Left kidney (tissue), 2 donors: ENCODE results near the gene KIT. TPM values are rescaled to one million over a fixed set of nuclear protein-coding genes. Genes with fewer than 3 reads are reported as not detected.

Source experiments
- DNase-seq: peaks from one replicate; pipeline ENCODE4 v3.0.0-alpha.2; 2013
- polyA plus RNA-seq: library from polyadenylated mRNA; unstranded; fragments of 120-200 nt; gene quantifications from one replicate; pipeline ENCODE4 v1.2.1, GENCODE V29; 2013; ENCODE audit not compliant: insufficient read length

Gene KIT
- polyA plus RNA-seq, 1 donor = 20.1 TPM

- no peak for DNase-seq
These were observed 2.2 kb downstream of the KIT start for GRCh38 chr4:54659749-54660535.

DNA sequence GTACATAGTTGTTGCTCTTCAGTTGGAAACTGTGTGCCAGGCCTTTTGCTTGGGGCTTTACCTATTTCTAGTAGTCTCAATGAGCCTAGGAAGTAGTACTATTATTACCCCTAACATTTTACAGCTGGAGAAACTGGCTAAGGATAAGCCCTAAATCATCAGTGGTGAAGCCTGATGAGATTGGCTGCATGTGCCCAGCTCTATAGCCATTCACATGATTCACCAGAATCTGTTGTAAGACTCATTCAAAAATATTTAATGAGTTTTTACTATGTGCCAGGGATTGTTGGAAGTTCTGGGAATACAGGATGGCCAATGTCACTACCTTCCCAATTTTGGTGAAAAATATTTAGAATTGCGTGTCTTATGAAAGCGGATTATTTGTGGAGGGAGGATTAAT is 2.8 kb downstream of the KIT start:
- no peak for DNase-seq

DNA sequence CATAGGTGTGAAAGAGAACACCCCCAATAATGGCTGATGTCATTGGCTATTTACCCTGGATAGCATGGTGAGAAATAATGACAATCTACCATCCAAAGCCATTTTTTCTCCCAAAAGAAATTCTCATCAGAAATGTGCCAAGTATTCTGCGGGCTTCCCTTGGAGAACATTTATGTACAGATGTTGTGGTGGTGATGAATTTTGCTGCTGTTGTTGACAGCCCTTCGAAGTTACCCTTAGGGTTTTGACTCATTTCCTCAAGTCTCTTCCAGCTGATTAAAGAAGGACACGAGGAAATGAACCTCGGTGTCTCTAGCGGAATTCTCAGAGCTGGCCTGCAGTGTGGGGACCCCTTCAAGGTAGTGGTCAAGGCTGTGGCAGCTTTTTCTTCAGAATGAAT is 3.4 kb downstream of the KIT start:
- no peak for DNase-seq

DNA sequence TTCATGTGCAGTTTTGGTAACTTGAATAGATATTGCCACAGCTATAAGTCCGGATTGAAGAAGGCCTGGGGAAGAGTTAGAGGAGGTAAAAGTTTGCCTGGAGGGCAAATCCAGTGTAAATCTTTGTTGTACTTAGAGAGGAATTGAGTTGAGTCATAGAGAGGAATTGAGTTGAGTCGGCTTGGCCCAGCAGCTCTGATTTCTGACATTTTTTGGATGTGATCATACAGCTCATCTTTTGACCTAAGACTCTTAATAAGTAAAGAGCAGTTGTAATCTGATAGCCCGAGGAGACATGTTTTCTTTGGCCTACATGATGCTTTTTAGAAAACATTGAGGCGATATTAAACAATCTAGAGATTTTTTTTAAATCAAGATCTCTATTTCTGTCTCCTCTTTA is 3.9 kb downstream of the KIT start:
- DNase-seq = no peak

DNA sequence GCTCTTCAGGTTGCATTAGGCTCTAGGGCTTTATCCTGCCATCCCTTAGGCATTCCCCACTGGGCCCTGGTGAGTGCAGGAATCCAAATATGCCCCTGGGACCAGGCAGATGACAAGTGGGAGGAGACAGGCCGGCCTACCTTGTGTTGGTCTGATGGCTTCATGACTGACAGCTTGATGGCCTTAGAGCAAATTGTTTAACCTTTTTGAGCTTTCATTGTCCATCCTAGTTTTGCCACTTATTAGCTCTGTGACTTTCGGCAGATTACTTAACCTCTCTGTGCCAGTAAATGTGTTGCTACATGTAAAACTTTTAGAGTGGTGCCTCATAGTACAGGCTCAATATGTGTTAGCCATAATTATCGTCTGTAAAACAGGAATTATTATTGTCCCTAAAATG is 4.4 kb downstream of the KIT start:
- DNase-seq = no peak

- DNase-seq = no peak
These were observed 5.3 kb downstream of the KIT start for GRCh38 chr4:54662901-54663585.

DNA sequence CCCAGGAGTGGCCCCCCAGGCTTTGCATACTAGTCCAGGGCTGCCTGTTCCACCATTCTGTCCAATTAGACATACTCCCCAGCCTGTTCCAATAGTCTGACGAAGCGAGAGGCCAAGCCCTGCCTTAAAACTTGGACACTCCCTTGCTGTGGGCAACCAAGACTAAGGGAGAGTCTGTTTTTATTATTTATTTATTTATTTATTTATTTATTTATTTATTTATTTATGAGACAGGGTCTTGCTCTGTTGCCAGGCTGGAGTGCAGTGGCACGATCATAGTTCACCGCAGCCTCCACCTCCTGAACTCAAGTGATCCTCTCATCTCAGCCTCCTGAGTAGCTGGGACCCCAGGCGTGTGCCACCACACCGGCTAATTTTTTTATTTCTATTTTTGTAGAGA is 6.6 kb downstream of the KIT start:
- no peak for DNase-seq

DNA sequence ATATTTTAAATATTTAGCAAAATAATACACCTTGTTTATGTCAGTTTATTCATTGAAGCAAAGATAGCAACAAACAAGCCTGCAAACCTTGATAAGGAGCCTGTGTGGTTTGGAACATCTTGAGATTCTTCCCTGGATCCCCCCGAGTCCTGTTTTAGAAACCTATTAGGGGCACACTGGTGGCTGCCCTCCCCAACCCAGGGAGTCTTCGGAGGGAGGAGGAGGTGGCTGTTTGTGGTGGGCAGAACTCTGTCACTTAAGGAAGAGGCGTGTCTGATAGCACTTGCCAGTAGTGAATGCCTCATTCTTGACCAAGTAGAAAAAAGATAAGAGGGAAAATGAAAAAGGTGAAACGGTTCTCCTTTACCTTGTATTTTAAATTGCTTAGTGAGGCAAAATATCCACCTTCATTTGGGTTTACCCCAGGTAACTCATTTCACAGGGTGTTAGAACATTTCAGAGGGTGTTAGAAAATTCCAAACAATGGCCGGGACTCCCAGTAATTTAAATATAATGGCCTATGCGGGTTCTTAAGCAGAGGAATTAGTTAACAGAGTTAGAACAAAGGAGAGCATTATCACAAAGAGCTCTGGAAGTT is 10.4 kb downstream of the KIT start:
- no peak for DNase-seq

- no peak for DNase-seq
These were observed 12.1 kb downstream of the KIT start for GRCh38 chr4:54669831-54670230.

DNA sequence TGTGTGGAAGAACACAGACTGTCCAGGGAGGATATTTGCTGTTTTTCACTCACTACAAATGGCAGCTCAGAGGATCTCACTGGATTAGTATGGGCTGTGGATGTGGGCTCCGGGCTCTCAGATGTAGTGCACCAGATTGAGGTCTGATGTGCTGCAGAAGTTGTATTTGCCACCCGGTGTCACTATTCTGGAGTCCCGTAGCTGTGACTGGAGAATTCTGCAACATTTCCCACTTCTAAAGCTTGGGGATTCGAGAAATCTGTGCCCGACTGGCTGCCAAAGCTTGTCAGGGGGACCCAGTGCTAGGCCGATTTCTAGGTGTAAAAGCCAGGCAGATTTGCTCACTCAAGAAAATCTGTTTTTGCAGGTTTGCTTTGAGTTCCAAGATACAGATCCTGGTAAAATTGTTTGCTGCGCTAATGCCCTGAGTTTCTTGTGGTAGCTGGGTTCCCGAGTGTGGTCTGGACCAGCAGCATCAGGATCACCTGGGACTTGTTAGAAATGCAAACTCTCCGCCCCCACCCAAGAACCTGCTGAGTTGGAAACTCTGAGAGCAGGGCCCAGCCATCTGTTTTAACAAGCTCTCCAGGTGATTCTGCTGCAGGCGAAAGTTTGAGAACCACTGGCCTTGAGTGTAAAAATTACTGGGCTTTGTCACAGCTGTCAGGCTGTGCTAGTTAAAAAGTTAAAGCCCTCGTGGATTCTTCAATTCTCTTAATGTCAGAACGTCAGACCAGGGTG is 18.1 kb downstream of the KIT start:
- DNase-seq = no peak

GRCh38 chr4:54676658-54677057 is 18.9 kb downstream of the KIT start:
- no peak for DNase-seq

- DNase-seq = no peak
These were observed 19.7 kb downstream of the KIT start for GRCh38 chr4:54677416-54677815.

- DNase-seq = no peak
These were observed 20.3 kb downstream of the KIT start for GRCh38 chr4:54677853-54678650.

- no peak for DNase-seq
These were observed 21.1 kb downstream of the KIT start for GRCh38 chr4:54678826-54679225.

GRCh38 chr4:54679813-54680212 is 22.1 kb downstream of the KIT start:
- no peak for DNase-seq

- DNase-seq = no peak
These were observed 26.0 kb downstream of the KIT start for GRCh38 chr4:54683616-54684346.

DNA sequence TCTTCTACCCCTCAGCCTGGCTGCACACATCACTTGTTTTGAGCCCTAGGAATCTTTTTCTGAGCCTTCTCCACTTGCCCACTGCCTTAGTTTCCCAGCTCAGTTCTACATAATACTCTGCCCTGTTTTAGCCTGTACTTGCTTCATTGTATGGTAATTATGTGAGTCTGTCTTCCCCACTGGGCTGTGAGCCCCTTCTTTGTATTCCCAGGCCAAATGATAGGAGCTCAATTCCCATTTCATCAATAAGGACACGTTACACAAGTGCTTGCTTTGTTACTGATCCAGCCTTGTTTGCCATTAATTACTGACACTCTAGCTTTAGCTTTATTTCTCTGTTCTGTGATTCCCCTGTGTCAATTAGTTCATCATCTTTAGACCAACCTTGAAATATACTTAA is 28.1 kb downstream of the KIT start:
- no peak for DNase-seq

- no peak for DNase-seq
These were observed 30.4 kb downstream of the KIT start for GRCh38 chr4:54687887-54688841.

DNA sequence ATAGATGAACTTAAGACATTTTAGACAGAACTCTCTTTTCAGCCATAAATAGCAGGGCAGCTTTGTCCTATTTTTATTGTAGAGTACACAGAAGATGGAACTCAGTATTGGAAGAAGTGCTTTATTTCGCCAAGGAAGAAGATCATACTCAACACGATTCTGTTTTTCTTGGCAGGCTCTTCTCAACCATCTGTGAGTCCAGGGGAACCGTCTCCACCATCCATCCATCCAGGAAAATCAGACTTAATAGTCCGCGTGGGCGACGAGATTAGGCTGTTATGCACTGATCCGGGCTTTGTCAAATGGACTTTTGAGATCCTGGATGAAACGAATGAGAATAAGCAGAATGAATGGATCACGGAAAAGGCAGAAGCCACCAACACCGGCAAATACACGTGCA is 37.6 kb downstream of the KIT start:
- no peak for DNase-seq

- DNase-seq = no peak
These were observed 38.0 kb downstream of the KIT start for GRCh38 chr4:54695788-54696187.
